C4-2B (cell line): Measurements from ENCODE around the gene RNF207.

ENCODE experiments used
- CTCF ChIP-seq: fragments of 450-650 bp; conservative IDR thresholded peaks from 2 replicates; pipeline ENCODE4 v1.5.1; 2017; ENCODE audit warnings: mild to moderate bottlenecking
- ZFX ChIP-seq: fragments of 450-650 bp; IDR thresholded peaks from 2 replicates; pipeline ENCODE4 v1.6.1; 2017

- TF ChIP-seq CTCF = no peak
- no peak for TF ChIP-seq ZFX
These were observed 3.1 kb downstream of the RNF207 start for GRCh38 chr1:6208723-6209660.
